Spinal cord (tissue), 10 donors: ENCODE data around the gene ADAMTS12. TPM values are rescaled to one million over a fixed set of nuclear protein-coding genes. Genes with fewer than 3 reads are reported as not detected.
A peak's percentile ranks its signal among the peaks of the same experiment; 100 is the strongest.

ENCODE experiments used
- DNase-seq, 6 donors: peaks; one replicate each; pipeline versions ENCODE4 v3.0.0 to v3.0.0-alpha.2; 2013 to 2015; ENCODE audit warnings: low spot score in 6 of 6, low read depth in 4 of 6
- H3K27ac ChIP-seq: one replicate; pipeline ENCODE4 v1.5.1; 2013; ENCODE audit warnings: low read depth, low read length, control low read depth
- H3K27me3 ChIP-seq: one replicate; pipeline ENCODE4 v1.6.1; 2013; ENCODE audit warnings: low read length; ENCODE audit not compliant: control insufficient read depth, insufficient read depth
- H3K36me3 ChIP-seq: one replicate; pipeline ENCODE4 v1.6.1; 2013; ENCODE audit warnings: low read length; ENCODE audit not compliant: control insufficient read depth, insufficient read depth
- H3K4me1 ChIP-seq: one replicate; pipeline ENCODE4 v1.6.1; 2013; ENCODE audit warnings: low read length; ENCODE audit not compliant: control insufficient read depth, insufficient read depth
- H3K4me3 ChIP-seq: one replicate; pipeline ENCODE4 v1.5.1; 2013; ENCODE audit warnings: low read depth, low read length, control low read depth
- H3K9me3 ChIP-seq: one replicate; pipeline ENCODE4 v1.6.1; 2013; ENCODE audit warnings: low read length; ENCODE audit not compliant: control insufficient read depth, insufficient read depth
- WGBS: methylation state at CpG from one replicate; pipeline ENCODE4 v1.1.5; 2013; ENCODE audit warnings: missing lambda C conversion rate; ENCODE audit not compliant: insufficient coverage; 5-methylcytosine and 5-hydroxymethylcytosine counted together
- polyA plus RNA-seq, 2 donors: library from polyadenylated mRNA; unstranded; fragments of 120-200 nt; gene quantifications; one replicate each; pipeline ENCODE4 v1.2.1, GENCODE V29; 2013; ENCODE audit not compliant: insufficient read length in 2 of 2
- total RNA-seq, 2 donors: library from RNA; depleted of rRNA in 1 of 2; stranded (reverse); fragments of 120-200 nt in 1 of 2; fragments of >200 nt in 1 of 2; gene quantifications; one replicate each; pipeline versions ENCODE4 v1.2.3 to v1.2.4, GENCODE V29; 2013 to 2014
- donor health status: healthy.

ADAMTS12 gene
- total and polyA plus RNA-seq, 4 donors, result 8.1 to 44.5 (median 13.5) TPM

DNA sequence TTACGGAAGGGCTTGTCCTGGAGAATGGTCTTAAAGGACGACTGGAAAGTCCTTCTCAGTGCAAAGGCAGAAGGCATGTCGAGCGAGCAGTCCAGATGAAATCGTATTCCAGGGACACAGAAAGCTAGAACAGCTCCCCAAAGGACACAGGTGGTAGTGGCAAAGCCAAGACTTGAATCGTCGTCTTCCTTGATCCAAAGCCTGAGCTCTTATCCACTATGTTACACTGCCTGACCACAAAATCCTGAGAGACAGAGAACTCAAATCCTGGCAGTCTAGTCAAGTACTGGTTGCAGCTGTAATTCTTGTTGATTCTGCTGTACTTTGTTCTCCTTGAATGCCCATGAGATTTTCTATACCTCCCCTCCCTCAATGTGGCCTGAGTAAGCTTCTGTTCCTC lies 252.3 kb downstream of the ADAMTS12 start:
- H3K27me3 ChIP-seq, result no peaks in the 10 kb centered on the region
- H3K4me3 ChIP-seq, result no peak overlapping the region
- no peaks in the 10 kb centered on the region for H3K9me3 ChIP-seq
- H3K36me3 ChIP-seq, result no peaks in the 10 kb centered on the region
- H3K27ac ChIP-seq, result no peak overlapping the region
- no peaks in the 10 kb centered on the region for H3K4me1 ChIP-seq
- WGBS, result 88% methylated on average over 7 of the region's 7 CpGs
- DNase-seq, result no peak

DNA sequence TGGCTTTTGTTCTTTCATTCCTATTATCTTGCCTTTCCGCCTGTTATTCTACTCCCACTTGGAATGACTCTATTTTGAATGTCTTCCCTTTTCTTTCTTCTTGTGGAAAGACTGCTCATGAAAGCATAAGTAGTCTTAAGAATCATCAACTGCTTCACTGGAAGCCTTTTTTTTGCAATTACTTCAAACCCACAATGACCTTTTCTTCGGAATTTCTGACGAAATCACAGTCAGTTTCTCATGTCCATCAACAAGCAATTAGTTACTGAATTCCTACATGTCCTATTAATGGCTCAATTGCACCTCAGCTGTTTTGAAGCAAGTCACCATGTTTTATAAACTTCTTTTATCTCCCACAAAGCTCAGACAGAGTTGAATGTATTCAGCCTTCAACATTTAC lies 254.8 kb downstream of the ADAMTS12 start:
- Histone ChIP-seq H3K27ac (no peak overlapping the region), H3K9me3 (no peaks in the 10 kb centered on the region), H3K4me3 (no peak overlapping the region), H3K4me1 (no peaks in the 10 kb centered on the region), H3K27me3 (no peaks in the 10 kb centered on the region), H3K36me3 (no peaks in the 10 kb centered on the region)
- DNase-seq, result no peak
- WGBS, result 23% methylated on average over 2 of the region's 3 CpGs

DNA sequence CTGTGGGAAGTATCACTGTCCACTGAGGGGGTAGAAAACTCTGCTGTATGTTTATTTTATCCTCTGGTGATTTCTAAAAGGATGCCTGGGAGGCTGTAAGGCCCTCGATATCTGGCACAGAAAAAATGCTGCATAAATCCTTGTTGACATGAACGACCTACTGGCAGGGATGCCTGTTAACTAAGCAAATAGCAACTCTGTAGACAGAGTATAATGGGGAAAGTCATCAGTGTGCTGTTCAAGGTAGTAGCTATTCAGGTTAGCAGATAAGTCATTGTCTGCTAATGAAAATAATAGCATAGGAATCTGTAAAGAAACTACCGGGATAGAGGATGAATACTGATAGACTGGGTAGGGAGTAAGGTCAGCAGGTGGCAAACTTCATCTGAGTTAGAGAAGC lies 256.2 kb downstream of the ADAMTS12 start:
- 34% methylated on average over 3 of the region's 3 CpGs for WGBS
- Histone ChIP-seq H3K4me3 (no peak overlapping the region), H3K4me1 (no peaks in the 10 kb centered on the region), H3K36me3 (no peaks in the 10 kb centered on the region), H3K9me3 (no peaks in the 10 kb centered on the region), H3K27ac (no peak overlapping the region), H3K27me3 (no peaks in the 10 kb centered on the region)
- DNase-seq, result peak in 1 of 6 donors; percentile 15

DNA sequence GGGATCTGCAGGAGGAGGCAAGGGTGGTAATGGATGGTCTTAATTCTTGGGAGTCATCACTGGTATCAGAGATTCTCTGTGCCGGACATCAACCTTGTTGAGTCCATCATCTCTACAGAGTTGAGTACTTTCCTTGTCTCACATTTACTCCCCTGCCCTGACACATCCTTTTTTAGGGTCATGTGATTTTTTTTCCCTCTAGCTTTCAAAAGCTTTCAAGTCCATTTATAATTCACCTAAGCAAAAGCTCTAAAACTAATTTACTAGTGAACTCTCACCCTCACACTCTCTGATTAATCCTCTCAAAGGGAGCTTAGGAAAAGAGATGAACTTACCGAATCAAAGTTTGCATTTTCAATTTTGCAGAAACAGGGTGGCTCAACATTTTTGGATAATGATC lies 258.1 kb downstream of the ADAMTS12 start:
- no peaks in the 10 kb centered on the region for H3K9me3 ChIP-seq
- 100% methylated on average over 1 of the region's 2 CpGs for whole genome bisulfite sequencing
- H3K4me1 ChIP-seq, result no peaks in the 10 kb centered on the region
- no peak overlapping the region for H3K4me3 ChIP-seq
- H3K27ac ChIP-seq, result no peak overlapping the region
- H3K27me3 ChIP-seq, result no peaks in the 10 kb centered on the region
- H3K36me3 ChIP-seq, result no peaks in the 10 kb centered on the region
- DNase-seq, result no peak

DNA sequence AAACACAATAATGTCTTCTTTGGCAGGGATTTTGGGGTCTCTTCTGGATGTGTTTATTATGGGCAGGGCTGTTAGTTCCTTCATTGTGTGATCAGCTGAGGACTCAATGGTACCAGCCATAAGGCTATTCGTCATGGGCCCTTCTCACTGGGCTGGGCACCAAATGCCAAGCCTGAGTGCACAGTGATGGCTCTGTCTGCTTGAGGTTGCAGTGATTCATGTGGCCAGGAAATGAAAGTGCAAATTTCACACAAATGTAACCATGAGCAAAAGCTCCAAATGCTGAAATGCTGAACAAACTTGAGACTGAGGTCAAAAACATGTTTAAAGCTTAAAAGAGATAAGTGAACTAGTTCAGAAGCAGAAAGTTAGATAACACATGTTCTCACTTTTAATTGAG lies 260.0 kb downstream of the ADAMTS12 start:
- Histone ChIP-seq H3K36me3 (no peaks in the 10 kb centered on the region), H3K9me3 (no peaks in the 10 kb centered on the region), H3K27me3 (no peaks in the 10 kb centered on the region), H3K4me3 (no peak overlapping the region), H3K4me1 (no peaks in the 10 kb centered on the region), H3K27ac (no peak overlapping the region)
- no peak for DNase-seq
- no CpG with 5 or more reads among the region's 1 CpG for WGBS

DNA sequence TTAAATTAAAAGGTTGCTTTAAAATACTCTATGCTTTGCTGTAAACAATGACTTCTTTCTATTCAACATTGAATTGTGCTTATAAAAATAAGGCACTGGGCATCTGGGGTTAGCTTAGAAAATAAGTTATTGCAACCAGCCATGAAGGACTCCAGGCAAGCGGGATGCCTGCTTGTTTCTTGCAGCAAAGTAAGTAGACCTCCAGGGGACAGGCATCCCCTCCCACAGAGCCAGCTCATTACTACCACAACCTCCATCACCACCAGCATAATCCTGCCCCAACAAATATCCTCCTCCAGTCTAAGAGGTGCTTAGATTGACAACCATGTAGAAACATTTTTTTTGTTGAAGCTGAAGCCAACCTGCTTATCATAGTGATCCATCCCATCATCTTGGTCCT lies 260.7 kb downstream of the ADAMTS12 start:
- WGBS, result 100% methylated on average over 1 of the region's 1 CpG
- Histone ChIP-seq H3K27me3 (no peaks in the 10 kb centered on the region), H3K27ac (no peak overlapping the region), H3K36me3 (no peaks in the 10 kb centered on the region), H3K9me3 (no peaks in the 10 kb centered on the region), H3K4me3 (no peak overlapping the region), H3K4me1 (no peaks in the 10 kb centered on the region)
- DNase-seq, result no peak

DNA sequence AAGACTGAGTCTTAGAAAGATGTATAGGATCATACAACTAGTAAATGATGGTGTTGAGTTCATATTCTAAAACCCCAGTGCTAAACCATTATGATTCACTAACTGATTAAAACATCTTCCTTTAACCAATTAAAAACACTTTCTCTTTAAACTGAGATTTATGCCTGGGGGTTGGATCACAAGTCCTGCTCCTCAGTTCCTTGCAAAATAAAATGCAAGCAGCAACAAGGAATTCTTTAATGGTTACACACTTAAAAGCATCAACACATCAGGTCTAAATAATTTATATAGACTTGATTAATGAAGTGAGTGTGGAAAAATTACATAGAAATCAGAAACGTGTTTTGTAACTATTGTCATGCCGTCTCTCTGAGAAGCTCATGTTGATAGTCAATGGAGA lies 261.8 kb downstream of the ADAMTS12 start:
- Histone ChIP-seq H3K9me3 (no peaks in the 10 kb centered on the region), H3K27me3 (no peaks in the 10 kb centered on the region)
- no peak for DNase-seq

DNA sequence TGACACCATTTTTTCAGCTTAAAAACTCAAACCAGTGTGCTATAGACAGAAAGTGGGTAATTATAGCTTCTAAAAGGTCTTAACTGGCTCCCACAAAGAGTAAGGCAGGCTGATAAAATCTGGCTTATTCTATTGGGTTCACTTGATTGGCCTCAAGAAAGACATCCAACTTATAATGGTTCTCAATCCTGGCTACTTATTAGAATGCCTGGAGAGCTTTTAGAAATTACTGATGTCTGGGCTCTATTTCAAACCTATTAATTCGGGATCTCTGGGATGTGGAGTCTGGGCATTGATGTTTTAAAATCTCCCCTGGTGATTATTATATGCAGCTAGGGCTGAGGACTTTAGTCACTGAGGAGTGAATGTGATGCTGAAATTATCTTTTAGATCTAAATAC lies 263.0 kb downstream of the ADAMTS12 start:
- no peaks in the 10 kb centered on the region for H3K27me3 ChIP-seq
- peak in 2 of 6 donors; percentile 36 to 83 for DNase-seq
- no peak overlapping the region for H3K27ac ChIP-seq
- no peak overlapping the region for H3K4me3 ChIP-seq
- no CpG with 5 or more reads among the region's 1 CpG for WGBS
- H3K4me1 ChIP-seq, result no peaks in the 10 kb centered on the region
- H3K9me3 ChIP-seq, result no peaks in the 10 kb centered on the region
- H3K36me3 ChIP-seq, result no peaks in the 10 kb centered on the region

More for the DNA sequence above, 261.8 kb downstream of the ADAMTS12 start:
- Histone ChIP-seq H3K27ac (no peak overlapping the region), H3K36me3 (no peaks in the 10 kb centered on the region), H3K4me1 (no peaks in the 10 kb centered on the region), H3K4me3 (no peak overlapping the region)
- WGBS, result no CpG with 5 or more reads among the region's 2 CpGs

DNA sequence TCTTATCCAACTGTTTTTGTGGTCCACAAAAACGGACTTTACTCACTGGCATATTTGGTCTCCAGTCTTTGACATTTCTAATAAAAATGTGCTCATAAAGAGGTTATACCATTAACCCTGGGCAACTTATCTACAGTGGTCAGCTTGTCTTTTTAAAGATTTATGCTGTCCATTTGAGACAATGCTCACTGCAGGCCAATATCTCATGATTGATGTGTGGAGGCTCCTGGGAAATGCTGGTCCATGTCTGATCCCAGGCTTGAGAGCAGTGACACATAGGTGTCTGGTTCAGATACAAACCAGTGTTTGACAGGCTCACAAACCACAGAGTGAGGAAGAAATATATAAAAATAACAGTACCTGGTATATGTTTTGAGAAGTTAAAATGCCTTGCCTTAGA lies 270.3 kb downstream of the ADAMTS12 start:
- H3K36me3 ChIP-seq, result no peaks in the 10 kb centered on the region
- no peaks in the 10 kb centered on the region for H3K9me3 ChIP-seq
- no peak overlapping the region for H3K4me3 ChIP-seq
- no peaks in the 10 kb centered on the region for H3K4me1 ChIP-seq
- H3K27ac ChIP-seq, result no peak overlapping the region
- no peaks in the 10 kb centered on the region for H3K27me3 ChIP-seq
- no peak for DNase-seq
- WGBS, result no CpG with 5 or more reads among the region's 1 CpG

DNA sequence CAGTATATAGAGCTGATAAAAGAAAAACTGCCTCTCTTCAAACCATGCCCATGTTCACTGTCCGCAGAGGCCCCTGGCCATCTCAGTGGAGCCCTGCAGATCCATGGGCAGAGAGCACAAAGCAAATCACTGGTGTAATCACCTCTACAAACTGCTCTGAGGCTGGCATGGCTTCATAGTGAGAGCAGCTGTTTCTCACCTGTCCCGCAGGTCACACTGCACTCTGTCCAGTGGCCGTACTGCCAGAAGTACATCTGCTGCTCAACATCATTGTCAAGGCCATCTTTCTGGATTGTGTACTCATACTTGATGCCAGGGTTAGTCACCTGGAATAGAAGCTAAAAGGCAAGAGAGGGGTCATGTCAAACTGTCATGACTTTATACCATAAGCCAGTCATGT lies 277.8 kb downstream of the ADAMTS12 start:
- no peak overlapping the region for H3K4me3 ChIP-seq
- whole genome bisulfite sequencing, result 91% methylated on average over 3 of the region's 3 CpGs

More for the DNA sequence above, 277.8 kb downstream of the ADAMTS12 start:
- H3K27me3 ChIP-seq, result no peaks in the 10 kb centered on the region
- H3K9me3 ChIP-seq, result no peaks in the 10 kb centered on the region
- no peaks in the 10 kb centered on the region for H3K4me1 ChIP-seq
- no peak overlapping the region for H3K27ac ChIP-seq
- no peak for DNase-seq
- H3K36me3 ChIP-seq, result no peaks in the 10 kb centered on the region
